ENCODE measurements around the gene DBP.
"Not testable (repeated sequence)": the region's sequence is repeated elsewhere in the genome, so short reads cannot be mapped to it uniquely, and the experiment has no call there.

DBP gene

GRCh38 chr19:48665786-48666185 lies 28.6 kb upstream of the DBP start:
- DNase-seq: no peak

- no peak for DNase-seq
Observed at GRCh38 chr19:48664476-48664875, 27.3 kb upstream of the DBP start.

GRCh38 chr19:48663667-48664066 lies 26.5 kb upstream of the DBP start:
- DNase-seq: no peak

GRCh38 chr19:48661711-48662090 lies 24.5 kb upstream of the DBP start:
- no peak for DNase-seq

- DNase-seq: peak; percentile 58 to 96
Observed at GRCh38 chr19:48660852-48661710, 23.9 kb upstream of the DBP start.

- DNase-seq: no peak
Observed at GRCh38 chr19:48659768-48660167, 22.6 kb upstream of the DBP start.

- no peak for DNase-seq
Observed at GRCh38 chr19:48658483-48658882, 21.3 kb upstream of the DBP start.

- DNase-seq: not testable (repeated sequence)
Observed at GRCh38 chr19:48657828-48658227, 20.6 kb upstream of the DBP start.

- DNase-seq: no peak
Observed at GRCh38 chr19:48656840-48657474, 19.8 kb upstream of the DBP start.

- no peak for DNase-seq
Observed at GRCh38 chr19:48654299-48655059, 17.3 kb upstream of the DBP start.

GRCh38 chr19:48651683-48652048 lies 14.5 kb upstream of the DBP start:
- no peak for DNase-seq

GRCh38 chr19:48650974-48651682 lies 13.9 kb upstream of the DBP start:
- DNase-seq: no peak

GRCh38 chr19:48648134-48648533 lies 11.0 kb upstream of the DBP start:
- DNase-seq: no peak

GRCh38 chr19:48646722-48647216 lies 9.6 kb upstream of the DBP start:
- DNase-seq: no peak

GRCh38 chr19:48646001-48646721 lies 9.0 kb upstream of the DBP start, which contains the start of gene CA11:
Gene CA11, minus strand, starts transcription at chr19:48646187. Its CDS starts 555 bp downstream, at chr19:48645632.
- peak; percentile 60 to 81 for DNase-seq

- DNase-seq: no peak
Observed at GRCh38 chr19:48645620-48646000, 8.4 kb upstream of the DBP start.

GRCh38 chr19:48644839-48645619 lies 7.8 kb upstream of the DBP start:
- DNase-seq: peak; percentile 24 to 42

GRCh38 chr19:48644355-48644754 lies 7.2 kb upstream of the DBP start:
- no peak for DNase-seq

- DNase-seq: no peak
Observed at GRCh38 chr19:48642862-48643261, 5.7 kb upstream of the DBP start.

- DNase-seq: no peak
Observed at GRCh38 chr19:48641850-48642249, 4.7 kb upstream of the DBP start.
